ENCODE results near the gene PTPN6. TPM values are rescaled to one million over a fixed set of nuclear protein-coding genes. Genes with fewer than 3 reads are reported as not detected.

PTPN6 gene
- total and polyA plus RNA-seq, 9 of the 15 experiments (the other 6 are each of a cell fraction or from before 2014, with no cell fraction given), result 1.5 to 5.1 (median 3.9) TPM

- Histone ChIP-seq H3K4me3 (no peak overlapping the region), H3K9ac (ENCODE audit: insufficient read depth in 1 of 2, low read depth in 2 of 2, low read length in 2 of 2) (peak overlapping the region in 1 of 2 experiments; percentile 97; a peak in 1 of 4 replicates), H3K9me1 (ENCODE audit: control insufficient read depth, insufficient read depth, low read length) (no peaks in the 10 kb centered on the region), H3K27me3 (ENCODE audit: control insufficient read depth in 2 of 2, insufficient read depth in 2 of 2, low read length in 2 of 2) (no peaks in the 10 kb centered on the region), H3K9me3 (replicated peaks; ENCODE audit: control insufficient read depth, insufficient read depth, low read depth, low read length) (no peaks in the 10 kb centered on the region), H3K4me1 (replicated peaks in 1 of 2; ENCODE audit: control insufficient read depth in 2 of 2, insufficient read depth in 2 of 2, low read length in 2 of 2) (peaks cover 7 to 55% of the 10 kb centered on the region in 2 experiments; a peak in 4 of 5 replicates), H3K79me2 (ENCODE audit: control insufficient read depth, insufficient read depth, low read length) (no peaks in the 10 kb centered on the region; the same call in 2 of the 3 replicates), H3K36me3 (ENCODE audit: control insufficient read depth, insufficient read depth, low read length) (peaks cover 63% of the 10 kb centered on the region; the same call in 2 of the 3 replicates), H2AFZ (ENCODE audit: low read depth, low read length) (no peak overlapping the region), H4K20me1 (replicated peaks; ENCODE audit: control insufficient read depth, insufficient read depth, low read length) (no peaks in the 10 kb centered on the region), H3K27ac (ENCODE audit: extremely low read depth, low read depth, low read length) (no peak overlapping the region), H3K4me2 (ENCODE audit: insufficient read depth, low read length) (no peak overlapping the region)
- in situ Hi-C loops (cut with MboI) (no loop called here), intact Hi-C loops (cut with micrococcal nuclease) (no loop called here)
- TF ChIP-seq SFPQ (IDR thresholded peaks at IDR 0.05; ENCODE audit: low read depth, low read length) (no peak), SMARCA5 (IDR thresholded peaks at IDR 0.05) (no peak), CAMTA2 (CRISPR knock-in tag; conservative IDR thresholded peaks at IDR 0.05) (no peak), ARID1B (IDR thresholded peaks at IDR 0.05) (no peak), ZNF133 (CRISPR knock-in tag; IDR thresholded peaks at IDR 0.05) (no peak), ZNF436 (CRISPR knock-in tag; IDR thresholded peaks at IDR 0.05) (no peak), ZNF583 (CRISPR knock-in tag; IDR thresholded peaks at IDR 0.05) (no peak), NCOA1 (IDR thresholded peaks at IDR 0.05; ENCODE audit: low read depth) (no peak), SMAD1 (IDR thresholded peaks at IDR 0.05; ENCODE audit: low read depth, low read length, partially characterized antibody) (no peak), HLTF (IDR thresholded peaks at IDR 0.05) (no peak), ZZZ3 (IDR thresholded peaks at IDR 0.05) (no peak)
- no peak for DNase-seq (ENCODE audit: extremely low read depth in 1 of 4, low spot score in 3 of 4)
- 83% methylated on average over 2 of the region's 2 CpGs for WGBS (ENCODE audit: insufficient coverage, low coverage, missing lambda C conversion rate)
- no peak for ATAC-seq
- no TSS peak for BruUV-seq (replicated peaks)
- CTCF ChIA-PET (ENCODE audit: low intra/inter-chr PET ratio), result no interaction called here
- POLR2A ChIA-PET, result interaction anchor here (1.2 to 2.7 kb wide), 3 partner anchors 17 to 70 kb away, joined by 3 to 14 read pairs (median 8); no protein-coding TSS in a partner anchor
- no peak for FAIRE-seq
Observed at GRCh38 chr12:6939191-6939540, 12.0 kb upstream of the PTPN6 start.

Data from K562 (cell line).